ENCODE measurements around the gene TUBA1C. TPM values are rescaled to one million over a fixed set of nuclear protein-coding genes. Genes with fewer than 3 reads are reported as not detected.

TUBA1C gene
- total and polyA plus RNA-seq, 2 donors (not counting 1 experiment from before 2014, with no cell fraction given): 164 to 1,111 TPM

- H2AFZ ChIP-seq (ENCODE audit: low read length): no peak overlapping the region
- H3K79me2 ChIP-seq (ENCODE audit: control insufficient read depth, insufficient read depth, low read length): no peaks in the 10 kb centered on the region
- H3K27ac ChIP-seq (ENCODE audit: insufficient read depth, low read length): no peak overlapping the region
- no peak overlapping the region for H3K4me3 ChIP-seq (replicated peaks in 1 of 4; ENCODE audit: control extremely low read depth in 1 of 4, insufficient read depth in 1 of 4, low read depth in 3 of 4, low read length in 4 of 4)
- no peaks in the 10 kb centered on the region for H3K27me3 ChIP-seq (ENCODE audit: control insufficient read depth, insufficient read depth, low read length)
- H3K9ac ChIP-seq (ENCODE audit: insufficient read depth, low read length): no peak overlapping the region
- TF ChIP-seq CTCF (conservative IDR thresholded peaks at IDR 0.05 in 1 of 2, IDR thresholded peaks at IDR 0.05 in 1 of 2; ENCODE audit: low read depth in 1 of 2, low read length in 2 of 2) (no peak), EZH2 (IDR thresholded peaks at IDR 0.05; ENCODE audit: low read length, missing control alignments) (no peak)
- H4K20me1 ChIP-seq (ENCODE audit: control insufficient read depth, extremely low read depth, insufficient read depth, low read length): no peaks in the 10 kb centered on the region
- DNase-seq (ENCODE audit: low read depth in 2 of 2): no peak
- no peaks in the 10 kb centered on the region for H3K9me3 ChIP-seq (ENCODE audit: control insufficient read depth, insufficient read depth, low read depth, low read length)
- H3K4me2 ChIP-seq (ENCODE audit: extremely low read depth, insufficient read depth, low read length): no peak overlapping the region
- no peaks in the 10 kb centered on the region for H3K4me1 ChIP-seq (ENCODE audit: control insufficient read depth, extremely low read depth, insufficient read depth, low read length)
- no peaks in the 10 kb centered on the region for H3K36me3 ChIP-seq (ENCODE audit: control insufficient read depth, insufficient read depth, low read length)
Observed at GRCh38 chr12:49288922-49289555, 24.2 kb downstream of the TUBA1C start.

GRCh38 chr12:49292729-49293055 is 27.8 kb downstream of the TUBA1C start:
- no peak overlapping the region for H2AFZ ChIP-seq (ENCODE audit: low read length)
- no peak for DNase-seq (ENCODE audit: low read depth in 2 of 2)
- H3K79me2 ChIP-seq (ENCODE audit: control insufficient read depth, insufficient read depth, low read length): no peaks in the 10 kb centered on the region
- no peak overlapping the region for H3K4me2 ChIP-seq (ENCODE audit: extremely low read depth, insufficient read depth, low read length)
- H4K20me1 ChIP-seq (ENCODE audit: control insufficient read depth, extremely low read depth, insufficient read depth, low read length): no peaks in the 10 kb centered on the region
- H3K27ac ChIP-seq (ENCODE audit: insufficient read depth, low read length): no peak overlapping the region
- H3K4me1 ChIP-seq (ENCODE audit: control insufficient read depth, extremely low read depth, insufficient read depth, low read length): no peaks in the 10 kb centered on the region
- no peaks in the 10 kb centered on the region for H3K36me3 ChIP-seq (ENCODE audit: control insufficient read depth, insufficient read depth, low read length)
- no peak overlapping the region for H3K9ac ChIP-seq (ENCODE audit: insufficient read depth, low read length)
- TF ChIP-seq EZH2 (IDR thresholded peaks at IDR 0.05; ENCODE audit: low read length, missing control alignments) (no peak), CTCF (conservative IDR thresholded peaks at IDR 0.05 in 1 of 2, IDR thresholded peaks at IDR 0.05 in 1 of 2; ENCODE audit: low read depth in 1 of 2, low read length in 2 of 2) (no peak)
- H3K9me3 ChIP-seq (ENCODE audit: control insufficient read depth, insufficient read depth, low read depth, low read length): no peaks in the 10 kb centered on the region
- no peak overlapping the region for H3K4me3 ChIP-seq (replicated peaks in 1 of 4; ENCODE audit: control extremely low read depth in 1 of 4, insufficient read depth in 1 of 4, low read depth in 3 of 4, low read length in 4 of 4)
- H3K27me3 ChIP-seq (ENCODE audit: control insufficient read depth, insufficient read depth, low read length): peaks cover 18% of the 10 kb centered on the region

GRCh38 chr12:49293056-49293956 is 28.4 kb downstream of the TUBA1C start:
- peak in 1 of 2 donors; percentile 27 for DNase-seq (ENCODE audit: low read depth in 2 of 2)
- no peaks in the 10 kb centered on the region for H3K79me2 ChIP-seq (ENCODE audit: control insufficient read depth, insufficient read depth, low read length)
- H4K20me1 ChIP-seq (ENCODE audit: control insufficient read depth, extremely low read depth, insufficient read depth, low read length): no peaks in the 10 kb centered on the region
- no peaks in the 10 kb centered on the region for H3K36me3 ChIP-seq (ENCODE audit: control insufficient read depth, insufficient read depth, low read length)
- H3K4me1 ChIP-seq (ENCODE audit: control insufficient read depth, extremely low read depth, insufficient read depth, low read length): no peaks in the 10 kb centered on the region
- peak overlapping the region; percentile 4 for H2AFZ ChIP-seq (ENCODE audit: low read length)
- H3K9me3 ChIP-seq (ENCODE audit: control insufficient read depth, insufficient read depth, low read depth, low read length): no peaks in the 10 kb centered on the region
- H3K9ac ChIP-seq (ENCODE audit: insufficient read depth, low read length): no peak overlapping the region
- H3K27ac ChIP-seq (ENCODE audit: insufficient read depth, low read length): no peak overlapping the region
- H3K4me2 ChIP-seq (ENCODE audit: extremely low read depth, insufficient read depth, low read length): no peak overlapping the region
- H3K4me3 ChIP-seq (replicated peaks in 1 of 4; ENCODE audit: control extremely low read depth in 1 of 4, insufficient read depth in 1 of 4, low read depth in 3 of 4, low read length in 4 of 4): no peak overlapping the region
- H3K27me3 ChIP-seq (ENCODE audit: control insufficient read depth, insufficient read depth, low read length): peaks cover 24% of the 10 kb centered on the region
- TF ChIP-seq CTCF (conservative IDR thresholded peaks at IDR 0.05 in 1 of 2, IDR thresholded peaks at IDR 0.05 in 1 of 2; ENCODE audit: low read depth in 1 of 2, low read length in 2 of 2): no peak
- TF ChIP-seq EZH2 (IDR thresholded peaks at IDR 0.05; ENCODE audit: low read length, missing control alignments): no peak

Data from fibroblast of lung (primary cell).